Large intestine (tissue), 3 donors: ENCODE results near the gene DDX20. TPM values are rescaled to one million over a fixed set of nuclear protein-coding genes. Genes with fewer than 3 reads are reported as not detected.
"Not testable (repeated sequence)": the region's sequence is repeated elsewhere in the genome, so short reads cannot be mapped to it uniquely, and the experiment has no call there.

Experiments used
- DNase-seq, 2 donors: peaks; one replicate each; pipeline versions ENCODE4 v3.0.0 to v3.0.0-alpha.2; 2013
- H3K27ac ChIP-seq: one replicate; pipeline ENCODE4 v1.5.1; 2013; ENCODE audit warnings: low read length
- H3K27me3 ChIP-seq: 2 replicates; pipeline ENCODE4 v1.6.1; 2013; ENCODE audit warnings: low read length; ENCODE audit not compliant: control insufficient read depth, insufficient read depth
- H3K36me3 ChIP-seq: 2 replicates; pipeline ENCODE4 v1.6.1; 2013; ENCODE audit warnings: low read length; ENCODE audit not compliant: control insufficient read depth, insufficient read depth
- H3K4me1 ChIP-seq: one replicate; pipeline ENCODE4 v1.6.1; 2013; ENCODE audit warnings: low read length; ENCODE audit not compliant: control insufficient read depth, insufficient read depth
- H3K4me3 ChIP-seq: one replicate; pipeline ENCODE4 v1.5.1; 2013; ENCODE audit warnings: low read length
- H3K9me3 ChIP-seq: one replicate; pipeline ENCODE4 v1.6.1; 2013; ENCODE audit warnings: mild to moderate bottlenecking, low read depth, low read length, moderate library complexity; ENCODE audit not compliant: control insufficient read depth
- WGBS: methylation state at CpG from one replicate; pipeline ENCODE4 v1.1.5; 2013; ENCODE audit warnings: low lambda C conversion rate; ENCODE audit not compliant: insufficient coverage; 5-methylcytosine and 5-hydroxymethylcytosine counted together
- polyA plus RNA-seq: library from polyadenylated mRNA; unstranded; fragments of 120-200 nt; gene quantifications from one replicate; pipeline ENCODE4 v1.2.1, GENCODE V29; 2013

DDX20 gene
- polyA plus RNA-seq, 1 donor, result 13.8 TPM

GRCh38 chr1:111786669-111787207 is 31.0 kb downstream of the DDX20 start:
- Histone ChIP-seq H3K9me3 (no peaks in the 10 kb centered on the region), H3K36me3 (no peaks in the 10 kb centered on the region), H3K27ac (no peak overlapping the region), H3K27me3 (peaks cover 33% of the 10 kb centered on the region), H3K4me3 (no peak overlapping the region), H3K4me1 (no peaks in the 10 kb centered on the region)
- WGBS, result no CpG with 5 or more reads among the region's 9 CpGs
- DNase-seq, result no peak

- peaks cover 34% of the 10 kb centered on the region for H3K27me3 ChIP-seq
- no peak for DNase-seq
- H3K36me3 ChIP-seq, result no peaks in the 10 kb centered on the region
- no peaks in the 10 kb centered on the region for H3K9me3 ChIP-seq
- no CpG with 5 or more reads among the region's 5 CpGs for WGBS
- H3K4me1 ChIP-seq, result no peaks in the 10 kb centered on the region
- no peak overlapping the region for H3K4me3 ChIP-seq
- no peak overlapping the region for H3K27ac ChIP-seq
Observed at GRCh38 chr1:111789142-111789541, 33.4 kb downstream of the DDX20 start.

GRCh38 chr1:111789666-111790316 is 34.1 kb downstream of the DDX20 start:
- Histone ChIP-seq H3K27ac (no peak overlapping the region), H3K9me3 (no peaks in the 10 kb centered on the region), H3K27me3 (peaks cover 30% of the 10 kb centered on the region), H3K4me1 (no peaks in the 10 kb centered on the region), H3K4me3 (no peak overlapping the region), H3K36me3 (no peaks in the 10 kb centered on the region)
- 100% methylated on average over 1 of the region's 2 CpGs for WGBS
- DNase-seq, result no peak

GRCh38 chr1:111791776-111792175 is 36.1 kb downstream of the DDX20 start:
- no peaks in the 10 kb centered on the region for H3K9me3 ChIP-seq
- DNase-seq, result no peak
- no peaks in the 10 kb centered on the region for H3K36me3 ChIP-seq
- WGBS, result no CpG with 5 or more reads among the region's 6 CpGs
- H3K4me3 ChIP-seq, result no peak overlapping the region
- no peak overlapping the region for H3K27ac ChIP-seq
- H3K4me1 ChIP-seq, result no peaks in the 10 kb centered on the region
- peaks cover 14% of the 10 kb centered on the region for H3K27me3 ChIP-seq

- Histone ChIP-seq H3K4me1 (no peaks in the 10 kb centered on the region), H3K36me3 (no peaks in the 10 kb centered on the region), H3K27ac (no peak overlapping the region), H3K4me3 (no peak overlapping the region), H3K9me3 (no peaks in the 10 kb centered on the region), H3K27me3 (peaks cover 11% of the 10 kb centered on the region)
- DNase-seq, result no peak
- no CpG with 5 or more reads among the region's 5 CpGs for WGBS
Observed at GRCh38 chr1:111792249-111792648, 36.5 kb downstream of the DDX20 start.

GRCh38 chr1:111793923-111794322 is 38.2 kb downstream of the DDX20 start:
- no CpG with 5 or more reads among the region's 2 CpGs for WGBS
- no peaks in the 10 kb centered on the region for H3K9me3 ChIP-seq
- no peak overlapping the region for H3K27ac ChIP-seq
- H3K4me3 ChIP-seq, result no peak overlapping the region
- peaks cover 7% of the 10 kb centered on the region for H3K27me3 ChIP-seq
- no peaks in the 10 kb centered on the region for H3K36me3 ChIP-seq
- no peaks in the 10 kb centered on the region for H3K4me1 ChIP-seq
- DNase-seq, result no peak

GRCh38 chr1:111795401-111795800 is 39.7 kb downstream of the DDX20 start:
- DNase-seq, result no peak
- Histone ChIP-seq H3K27ac (no peak overlapping the region), H3K36me3 (no peaks in the 10 kb centered on the region), H3K9me3 (no peaks in the 10 kb centered on the region), H3K4me3 (no peak overlapping the region), H3K4me1 (no peaks in the 10 kb centered on the region), H3K27me3 (peaks cover 4% of the 10 kb centered on the region)
- WGBS, result no CpG with 5 or more reads among the region's 6 CpGs

GRCh38 chr1:111798580-111798979 is 42.9 kb downstream of the DDX20 start:
- Histone ChIP-seq H3K9me3 (no peaks in the 10 kb centered on the region), H3K4me1 (no peaks in the 10 kb centered on the region), H3K27me3 (no peaks in the 10 kb centered on the region), H3K36me3 (no peaks in the 10 kb centered on the region), H3K27ac (no peak overlapping the region), H3K4me3 (no peak overlapping the region)
- 100% methylated on average over 1 of the region's 2 CpGs for WGBS
- DNase-seq, result no peak

- not testable (repeated sequence) for H3K27me3 ChIP-seq
- WGBS, result no CpG with 5 or more reads among the region's 14 CpGs
Observed at GRCh38 chr1:111799722-111800121, 44.0 kb downstream of the DDX20 start.

GRCh38 chr1:111801071-111801850 is 45.6 kb downstream of the DDX20 start:
- Histone ChIP-seq H3K9me3 (no peaks in the 10 kb centered on the region), H3K36me3 (no peaks in the 10 kb centered on the region), H3K4me3 (no peak overlapping the region), H3K4me1 (no peaks in the 10 kb centered on the region), H3K27ac (no peak overlapping the region), H3K27me3 (no peaks in the 10 kb centered on the region)
- WGBS, result 100% methylated on average over 1 of the region's 13 CpGs
- DNase-seq, result no peak

More at GRCh38 chr1:111799722-111800121, 44.0 kb downstream of the DDX20 start:
- not testable (repeated sequence) for H3K4me1 ChIP-seq, DNase-seq, H3K27ac ChIP-seq, H3K36me3 ChIP-seq, H3K9me3 ChIP-seq, H3K4me3 ChIP-seq
